Mesodermal cell (in vitro differentiated cells): Measurements from ENCODE around the gene DACH1.

Source experiments
- H3K27ac ChIP-seq: 2 replicates; pipeline ENCODE4 v1.7.0; 2013; ENCODE audit warnings: mild to moderate bottlenecking, low read depth, low read length, moderate library complexity; ENCODE audit not compliant: severe bottlenecking
- H3K36me3 ChIP-seq: 2 replicates; pipeline ENCODE4 v1.7.1; 2013; ENCODE audit warnings: mild to moderate bottlenecking, low read length, moderate library complexity; ENCODE audit not compliant: control insufficient read depth, insufficient read depth
- H3K4me1 ChIP-seq: one replicate; pipeline ENCODE4 v1.7.1; 2013; ENCODE audit warnings: mild to moderate bottlenecking, low read length; ENCODE audit not compliant: insufficient read depth, control insufficient read depth, poor library complexity, severe bottlenecking
- H3K4me3 ChIP-seq: 2 replicates; pipeline ENCODE4 v1.7.0; 2013; ENCODE audit warnings: low read length, control low read depth, mild to moderate bottlenecking; ENCODE audit not compliant: insufficient read depth, poor library complexity, severe bottlenecking; ENCODE audit errors: extremely low read depth
- H3K9me3 ChIP-seq: 2 replicates; pipeline ENCODE4 v1.7.1; 2013; ENCODE audit warnings: mild to moderate bottlenecking, low read length, moderate library complexity; ENCODE audit not compliant: control insufficient read depth
- WGBS, 2 experiments: methylation state at CpG; one replicate each; pipeline ENCODE4 v1.1.5; 2013; ENCODE audit warnings: missing lambda C conversion rate in 2 of 2; ENCODE audit not compliant: insufficient coverage in 2 of 2; 5-methylcytosine and 5-hydroxymethylcytosine counted together

The DACH1 gene

GRCh38 chr13:71469626-71470025 lies 397.4 kb downstream of the DACH1 start:
- no peaks in the 10 kb centered on the region for H3K36me3 ChIP-seq
- no CpG with 5 or more reads among the region's 1 CpG for WGBS, 2 experiments

GRCh38 chr13:71464686-71465085 lies 402.3 kb downstream of the DACH1 start:
- no peak overlapping the region for H3K4me3 ChIP-seq

More at GRCh38 chr13:71469626-71470025, 397.4 kb downstream of the DACH1 start:
- no peaks in the 10 kb centered on the region for H3K9me3 ChIP-seq
- no peak overlapping the region for H3K4me3 ChIP-seq
- no peak overlapping the region for H3K27ac ChIP-seq
- no peaks in the 10 kb centered on the region for H3K4me1 ChIP-seq

GRCh38 chr13:71461892-71462291 lies 405.1 kb downstream of the DACH1 start:
- Histone ChIP-seq H3K36me3 (no peaks in the 10 kb centered on the region), H3K4me3 (no peak overlapping the region), H3K27ac (no peak overlapping the region), H3K4me1 (no peaks in the 10 kb centered on the region), H3K9me3 (no peaks in the 10 kb centered on the region)
- no CpG with 5 or more reads among the region's 1 CpG for WGBS, 2 experiments

More at GRCh38 chr13:71464686-71465085, 402.3 kb downstream of the DACH1 start:
- no peak overlapping the region for H3K27ac ChIP-seq
- H3K36me3 ChIP-seq: no peaks in the 10 kb centered on the region
- H3K9me3 ChIP-seq: no peaks in the 10 kb centered on the region
- no CpG with 5 or more reads among the region's 1 CpG for WGBS, 2 experiments
- no peaks in the 10 kb centered on the region for H3K4me1 ChIP-seq

- Histone ChIP-seq H3K27ac (no peak overlapping the region), H3K4me1 (no peaks in the 10 kb centered on the region), H3K4me3 (no peak overlapping the region), H3K36me3 (no peaks in the 10 kb centered on the region), H3K9me3 (no peaks in the 10 kb centered on the region)
- WGBS, 2 experiments: 100% methylated on average over 1 of the region's 3 CpGs; no CpG with 5 or more reads in 1 of the 2 experiments
These were observed 406.8 kb downstream of the DACH1 start for GRCh38 chr13:71460211-71460610.

GRCh38 chr13:71459708-71460107 lies 407.3 kb downstream of the DACH1 start:
- Histone ChIP-seq H3K4me1 (no peaks in the 10 kb centered on the region), H3K36me3 (no peaks in the 10 kb centered on the region), H3K27ac (no peak overlapping the region), H3K4me3 (no peak overlapping the region), H3K9me3 (no peaks in the 10 kb centered on the region)

- Histone ChIP-seq H3K4me3 (no peak overlapping the region), H3K9me3 (no peaks in the 10 kb centered on the region)
- WGBS, 2 experiments: no CpG with 5 or more reads among the region's 2 CpGs
These were observed 409.4 kb downstream of the DACH1 start for GRCh38 chr13:71457645-71458044.

GRCh38 chr13:71456136-71456535 lies 410.9 kb downstream of the DACH1 start:
- H3K36me3 ChIP-seq: no peaks in the 10 kb centered on the region
- no peaks in the 10 kb centered on the region for H3K9me3 ChIP-seq
- no peaks in the 10 kb centered on the region for H3K4me1 ChIP-seq
- H3K27ac ChIP-seq: no peak overlapping the region
- 100% methylated on average over 1 of the region's 2 CpGs; no CpG with 5 or more reads in 1 of the 2 experiments for WGBS, 2 experiments
- no peak overlapping the region for H3K4me3 ChIP-seq

More at GRCh38 chr13:71457645-71458044, 409.4 kb downstream of the DACH1 start:
- H3K4me1 ChIP-seq: no peaks in the 10 kb centered on the region
- H3K27ac ChIP-seq: no peak overlapping the region
- H3K36me3 ChIP-seq: no peaks in the 10 kb centered on the region

- Histone ChIP-seq H3K9me3 (no peaks in the 10 kb centered on the region), H3K36me3 (no peaks in the 10 kb centered on the region), H3K27ac (no peak overlapping the region), H3K4me3 (no peak overlapping the region), H3K4me1 (no peaks in the 10 kb centered on the region)
- WGBS, 2 experiments: 86 to 100% methylated on average over 1 of the region's 1 CpG
These were observed 412.5 kb downstream of the DACH1 start for GRCh38 chr13:71454509-71454908.

- no peaks in the 10 kb centered on the region for H3K36me3 ChIP-seq
- no peak overlapping the region for H3K27ac ChIP-seq
- H3K4me3 ChIP-seq: no peak overlapping the region
- WGBS, 2 experiments: no CpG with 5 or more reads among the region's 3 CpGs
- no peaks in the 10 kb centered on the region for H3K4me1 ChIP-seq
- H3K9me3 ChIP-seq: no peaks in the 10 kb centered on the region
These were observed 418.8 kb downstream of the DACH1 start for GRCh38 chr13:71448080-71448630.

GRCh38 chr13:71437704-71438103 lies 429.3 kb downstream of the DACH1 start:
- H3K9me3 ChIP-seq: no peaks in the 10 kb centered on the region
- no peaks in the 10 kb centered on the region for H3K4me1 ChIP-seq
- H3K27ac ChIP-seq: no peak overlapping the region
- no CpG with 5 or more reads among the region's 1 CpG for WGBS, 2 experiments
- no peaks in the 10 kb centered on the region for H3K36me3 ChIP-seq
- H3K4me3 ChIP-seq: no peak overlapping the region

GRCh38 chr13:71430681-71431080 lies 436.3 kb downstream of the DACH1 start:
- no peaks in the 10 kb centered on the region for H3K36me3 ChIP-seq
- no peaks in the 10 kb centered on the region for H3K4me1 ChIP-seq
- no peak overlapping the region for H3K27ac ChIP-seq
- H3K9me3 ChIP-seq: no peaks in the 10 kb centered on the region
- no peak overlapping the region for H3K4me3 ChIP-seq
- 86% methylated on average over 2 of the region's 4 CpGs; no CpG with 5 or more reads in 1 of the 2 experiments for WGBS, 2 experiments
